ENCODE measurements around the gene C17orf75.

C17orf75 gene

GRCh38 chr17:32307658-32308057 lies 34.3 kb downstream of the C17orf75 start:
- no peak for DNase-seq (ENCODE audit: low read depth)

GRCh38 chr17:32305049-32305448 lies 36.9 kb downstream of the C17orf75 start:
- no peak overlapping the region for H3K4me3 ChIP-seq (ENCODE audit: low read depth, low read length)
- DNase-seq (ENCODE audit: low read depth): no peak
- TF ChIP-seq CTCF (IDR thresholded peaks at IDR 0.05; ENCODE audit: low read depth, low read length, missing control alignments): no peak

More at GRCh38 chr17:32307658-32308057, 34.3 kb downstream of the C17orf75 start:
- no peak for TF ChIP-seq CTCF (IDR thresholded peaks at IDR 0.05; ENCODE audit: low read depth, low read length, missing control alignments)
- no peak overlapping the region for H3K4me3 ChIP-seq (ENCODE audit: low read depth, low read length)

- no peak overlapping the region for H3K4me3 ChIP-seq (ENCODE audit: low read depth, low read length)
- DNase-seq (ENCODE audit: low read depth): no peak
- TF ChIP-seq CTCF (IDR thresholded peaks at IDR 0.05; ENCODE audit: low read depth, low read length, missing control alignments): no peak
These were observed 38.1 kb downstream of the C17orf75 start for GRCh38 chr17:32303781-32304288.

- no peak for DNase-seq (ENCODE audit: low read depth)
- H3K4me3 ChIP-seq (ENCODE audit: low read depth, low read length): no peak overlapping the region
These were observed 38.9 kb downstream of the C17orf75 start for GRCh38 chr17:32302860-32303649.

GRCh38 chr17:32302037-32302436 lies 39.9 kb downstream of the C17orf75 start:
- no peak for DNase-seq (ENCODE audit: low read depth)
- no peak for TF ChIP-seq CTCF (IDR thresholded peaks at IDR 0.05; ENCODE audit: low read depth, low read length, missing control alignments)

More at GRCh38 chr17:32302860-32303649, 38.9 kb downstream of the C17orf75 start:
- TF ChIP-seq CTCF (IDR thresholded peaks at IDR 0.05; ENCODE audit: low read depth, low read length, missing control alignments): no peak

GRCh38 chr17:32299580-32300164 lies 42.3 kb downstream of the C17orf75 start:
- H3K4me3 ChIP-seq (ENCODE audit: low read depth, low read length): no peak overlapping the region
- no peak for TF ChIP-seq CTCF (IDR thresholded peaks at IDR 0.05; ENCODE audit: low read depth, low read length, missing control alignments)
- no peak for DNase-seq (ENCODE audit: low read depth)

More at GRCh38 chr17:32302037-32302436, 39.9 kb downstream of the C17orf75 start:
- H3K4me3 ChIP-seq (ENCODE audit: low read depth, low read length): no peak overlapping the region

Data from GM12864 (cell line).